Thyroid gland (tissue), 4 donors: ENCODE measurements around the gene ETDA. TPM values are rescaled to one million over a fixed set of nuclear protein-coding genes. Genes with fewer than 3 reads are reported as not detected.
A peak's percentile ranks its signal among the peaks of the same experiment; 100 is the strongest.
"Not testable (repeated sequence)": the region's sequence is repeated elsewhere in the genome, so short reads cannot be mapped to it uniquely, and the experiment has no call there.

Experiments used
- DNase-seq, 2 donors: peaks; one replicate each; pipeline ENCODE4 v3.0.0-alpha.2; 2019
- H3K27ac ChIP-seq, 3 donors: fragments of 200-600 bp; sonication (generic); 1 replicate in 2 of 3; 2 replicates in 1 of 3; pipeline ENCODE4 v1.5.1; 2016 to 2019; ENCODE audit warnings: mild to moderate bottlenecking in 1 of 3, moderate library complexity in 1 of 3
- H3K27me3 ChIP-seq: fragments of 200-600 bp; sonication (generic); one replicate; pipeline ENCODE4 v1.5.1; 2019
- H3K36me3 ChIP-seq, 2 donors: fragments of 200-600 bp; sonication (generic); one replicate each; pipeline ENCODE4 v1.5.1; 2016 to 2019
- H3K4me1 ChIP-seq, 2 donors: fragments of 200-600 bp; sonication (generic); one replicate each; pipeline ENCODE4 v1.5.1; 2017 to 2019
- H3K4me3 ChIP-seq, 3 donors: fragments of 200-600 bp; sonication (generic); replicated peaks in 1 of 3; 1 replicate in 2 of 3; 2 replicates in 1 of 3; pipeline ENCODE4 v1.5.1; 2016; ENCODE audit warnings: mild to moderate bottlenecking in 1 of 3
- H3K9me3 ChIP-seq: fragments of 200-600 bp; sonication (generic); one replicate; pipeline ENCODE4 v1.5.1; 2017
- CTCF ChIP-seq, 6 experiments: fragments of 200-600 bp in 3 of 6; fragments of 450-650 bp in 3 of 6; sonication (generic) in 3 of 6; IDR thresholded peaks; one replicate each; pipeline ENCODE4 v1.5.1; 2016 to 2019; ENCODE audit warnings: antibody characterized with exemption in 6 of 6, mild to moderate bottlenecking in 2 of 6, inconsistent platforms in 1 of 6, moderate library complexity in 1 of 6
- POLR2A ChIP-seq, 2 donors: fragments of 450-650 bp; IDR thresholded peaks; one replicate each; pipeline ENCODE4 v1.6.1; 2017; ENCODE audit warnings: antibody characterized with exemption in 2 of 2, mild to moderate bottlenecking in 2 of 2, moderate library complexity in 1 of 2
- WGBS, 2 donors: methylation state at CpG; one replicate each; pipeline ENCODE4 v1.1.5; 2017; 5-methylcytosine and 5-hydroxymethylcytosine counted together
- intact Hi-C: fragments of 100-400 bp; cut with DNase I; formaldehyde crosslinking; loops from one replicate; pipeline ENCODE4 v1.15.1; 2023
- total RNA-seq, 4 donors: library from RNA; depleted of rRNA; stranded (reverse); fragments of >200 nt; gene quantifications; one replicate each; pipeline ENCODE4 v1.2.3, GENCODE V29; 2016

ETDA gene
- not detected for total RNA-seq

GRCh38 chrX:135252011-135252518, at the start of gene ETDA:
Gene ETDA (plus strand): TSS chrX:135252061. CDS start chrX:135253277, 1,216 bp downstream.
- H3K27ac ChIP-seq, H3K27me3 ChIP-seq, DNase-seq, H3K9me3 ChIP-seq, intact Hi-C loops, H3K4me3 ChIP-seq, H3K36me3 ChIP-seq, H3K4me1 ChIP-seq: not testable (repeated sequence)
- WGBS, 2 donors, result no CpG with 5 or more reads among the region's 1 CpG

- WGBS, 2 donors, result 19 to 30% methylated on average over 2 to 10 of the region's 11 CpGs
- H3K9me3 ChIP-seq, H3K4me1 ChIP-seq, intact Hi-C loops, H3K27me3 ChIP-seq, H3K4me3 ChIP-seq, H3K27ac ChIP-seq, H3K36me3 ChIP-seq: not testable (repeated sequence)
- peak; percentile 20 to 31 for DNase-seq
- TF ChIP-seq CTCF (IDR thresholded peaks at IDR 0.05), result peak; percentile 9 to 50 (median 20)
Observed at GRCh38 chrX:135206427-135206826, 45.4 kb upstream of the ETDA start.

GRCh38 chrX:135213200-135213844, 38.5 kb upstream of the ETDA start:
- H3K36me3 ChIP-seq, result no peaks in the 10 kb centered on the region
- intact Hi-C loops, result no loop called here
- no peak overlapping the region for H3K4me3 ChIP-seq
- H3K27me3 ChIP-seq, result no peaks in the 10 kb centered on the region
- no peaks in the 10 kb centered on the region for H3K9me3 ChIP-seq
- no peak overlapping the region for H3K27ac ChIP-seq
- no peak for DNase-seq
- no peaks in the 10 kb centered on the region for H3K4me1 ChIP-seq
- TF ChIP-seq POLR2A (IDR thresholded peaks at IDR 0.05) (no peak), CTCF (IDR thresholded peaks at IDR 0.05) (no peak)
- WGBS, 2 donors, result 92 to 94% methylated on average over 8 of the region's 8 CpGs

- H3K36me3 ChIP-seq, H3K27me3 ChIP-seq, intact Hi-C loops, H3K9me3 ChIP-seq, DNase-seq, H3K4me1 ChIP-seq, H3K27ac ChIP-seq, H3K4me3 ChIP-seq: not testable (repeated sequence)
- no CpG with 5 or more reads among the region's 6 CpGs for WGBS, 2 donors
Observed at GRCh38 chrX:135245989-135246388, 5.9 kb upstream of the ETDA start.

- intact Hi-C loops, H3K27me3 ChIP-seq, H3K4me1 ChIP-seq, H3K27ac ChIP-seq, H3K36me3 ChIP-seq, H3K4me3 ChIP-seq, DNase-seq, H3K9me3 ChIP-seq: not testable (repeated sequence)
- 71 to 80% methylated on average over 4 to 6 of the region's 8 CpGs for WGBS, 2 donors
Observed at GRCh38 chrX:135256087-135256684, 4.3 kb downstream of the ETDA start.

- H3K4me3 ChIP-seq, result no peak overlapping the region
- no peak overlapping the region for H3K27ac ChIP-seq
- H3K4me1 ChIP-seq, result no peaks in the 10 kb centered on the region
- no peaks in the 10 kb centered on the region for H3K27me3 ChIP-seq
- H3K9me3 ChIP-seq, result no peaks in the 10 kb centered on the region
- WGBS, 2 donors, result 82 to 100% methylated on average over 1 to 6 of the region's 6 CpGs
- intact Hi-C loops, result no loop called here
- no peak for DNase-seq
- no peaks in the 10 kb centered on the region for H3K36me3 ChIP-seq
- TF ChIP-seq POLR2A (IDR thresholded peaks at IDR 0.05) (no peak), CTCF (IDR thresholded peaks at IDR 0.05) (no peak)
Observed at GRCh38 chrX:135256923-135257322, 5.1 kb downstream of the ETDA start.
